ENCODE measurements around the gene STRA8.

STRA8 gene

DNA sequence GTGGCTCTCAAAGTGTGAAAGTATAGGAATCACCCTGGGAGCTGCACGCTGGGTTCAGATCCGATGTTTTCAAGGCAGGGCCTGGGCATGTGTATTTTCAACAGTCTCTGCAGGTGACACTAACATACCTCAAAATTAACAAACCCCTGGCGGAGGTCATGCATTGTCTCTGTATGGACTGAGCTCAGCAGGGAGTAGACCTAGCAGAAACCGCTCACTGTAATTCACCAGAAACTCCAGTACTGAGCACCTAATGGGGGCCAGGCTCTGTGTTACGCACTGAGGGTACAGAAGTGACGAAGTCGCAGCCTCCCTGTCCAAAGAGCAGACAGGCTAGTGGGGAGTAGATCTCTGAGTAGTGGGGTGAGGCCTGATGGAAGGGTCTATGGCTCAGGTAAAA lies 5.6 kb downstream of the STRA8 start:
- DNase-seq, result no peak

DNA sequence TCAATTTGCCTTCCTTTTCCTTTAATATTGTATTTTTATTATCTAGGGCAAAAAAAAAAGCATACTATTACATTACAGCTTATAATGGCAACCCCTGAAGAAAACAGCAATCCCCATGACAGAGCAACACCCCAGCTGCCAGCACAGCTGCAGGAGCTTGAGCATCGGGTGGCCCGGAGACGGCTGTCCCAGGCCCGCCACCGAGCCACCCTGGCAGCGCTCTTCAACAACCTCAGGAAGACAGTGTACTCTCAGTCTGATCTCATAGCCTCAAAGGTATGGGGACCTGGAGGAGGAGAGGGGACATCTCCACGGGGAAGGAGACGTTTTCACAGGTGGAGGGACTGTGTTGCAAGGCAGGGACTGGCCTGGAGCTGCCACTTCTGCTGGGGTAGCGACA lies 6.8 kb downstream of the STRA8 start:
- no peak for DNase-seq

DNA sequence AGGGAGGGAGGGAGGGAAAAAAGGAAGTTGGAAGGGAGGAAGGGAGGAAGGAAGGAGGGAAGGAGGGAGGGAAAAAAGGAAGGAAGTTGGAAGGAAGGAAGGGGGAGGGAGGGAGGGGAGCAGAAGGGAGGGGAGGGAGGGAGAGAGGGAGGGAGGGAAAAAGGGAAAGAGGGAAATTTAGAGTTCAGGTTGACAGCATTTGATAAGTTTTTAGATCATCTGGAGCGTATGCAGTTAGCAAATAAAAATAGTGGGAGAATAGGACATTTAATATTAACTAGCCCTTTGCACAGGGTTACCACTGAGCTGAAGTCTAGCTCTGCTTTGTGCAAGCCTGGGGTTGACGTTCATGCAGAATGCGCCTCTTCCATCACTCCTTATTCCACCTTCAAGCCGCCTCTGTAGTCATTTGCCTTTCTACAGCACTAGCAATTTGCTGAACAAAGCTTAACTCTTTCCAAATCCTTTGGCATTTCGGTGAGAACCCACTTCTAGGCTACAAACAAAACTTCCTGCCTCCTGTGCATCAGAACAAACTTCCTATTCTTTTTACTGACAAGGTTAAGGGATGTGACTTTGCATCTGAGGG lies 8.6 kb downstream of the STRA8 start:
- no peak for DNase-seq

DNA sequence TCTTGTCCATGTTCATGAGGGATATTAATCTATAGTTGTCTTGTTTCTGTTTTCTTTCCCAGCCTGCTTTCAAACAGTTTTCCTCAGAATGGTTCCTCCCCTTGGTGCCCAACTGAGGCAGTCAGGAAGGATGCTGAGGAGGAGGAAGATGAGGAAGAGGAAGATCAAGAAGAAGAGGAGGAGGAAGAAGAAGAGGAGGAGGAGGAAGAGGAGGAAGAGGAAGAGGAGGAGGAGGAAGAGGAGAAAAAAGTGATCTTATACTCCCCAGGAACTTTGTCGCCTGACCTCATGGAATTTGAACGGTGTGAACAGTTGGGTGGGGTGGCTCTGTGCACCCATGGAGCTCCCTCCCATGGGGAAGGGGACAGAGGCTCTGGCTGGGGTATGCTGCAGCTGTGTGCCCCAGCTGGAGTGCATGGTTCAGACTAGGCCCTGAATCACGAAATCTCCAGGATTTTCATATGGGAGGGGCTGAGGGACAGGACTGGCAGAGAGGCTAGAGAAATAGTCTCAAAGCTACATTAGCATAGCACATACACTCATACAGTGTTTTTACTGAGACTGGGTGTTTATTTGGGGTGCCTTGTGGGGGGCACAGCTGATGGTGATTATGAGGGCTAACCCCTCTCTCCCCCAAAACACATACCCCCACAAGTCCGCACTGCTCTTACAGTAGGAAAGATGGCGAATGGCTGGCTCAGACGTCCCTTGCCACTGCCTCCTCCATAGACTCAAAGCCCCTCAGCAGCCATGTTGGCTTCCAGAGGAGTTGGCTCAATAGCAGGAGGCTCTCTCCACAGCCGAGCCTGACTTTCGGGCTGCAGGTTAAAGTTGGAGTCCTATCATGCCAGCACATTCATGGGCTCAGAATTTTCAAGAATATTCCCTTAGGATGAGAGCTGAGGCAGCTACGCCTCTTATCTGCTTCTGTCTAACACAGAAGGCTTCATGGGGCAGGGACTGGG lies 11.9 kb downstream of the STRA8 start:
- DNase-seq, result no peak

DNA sequence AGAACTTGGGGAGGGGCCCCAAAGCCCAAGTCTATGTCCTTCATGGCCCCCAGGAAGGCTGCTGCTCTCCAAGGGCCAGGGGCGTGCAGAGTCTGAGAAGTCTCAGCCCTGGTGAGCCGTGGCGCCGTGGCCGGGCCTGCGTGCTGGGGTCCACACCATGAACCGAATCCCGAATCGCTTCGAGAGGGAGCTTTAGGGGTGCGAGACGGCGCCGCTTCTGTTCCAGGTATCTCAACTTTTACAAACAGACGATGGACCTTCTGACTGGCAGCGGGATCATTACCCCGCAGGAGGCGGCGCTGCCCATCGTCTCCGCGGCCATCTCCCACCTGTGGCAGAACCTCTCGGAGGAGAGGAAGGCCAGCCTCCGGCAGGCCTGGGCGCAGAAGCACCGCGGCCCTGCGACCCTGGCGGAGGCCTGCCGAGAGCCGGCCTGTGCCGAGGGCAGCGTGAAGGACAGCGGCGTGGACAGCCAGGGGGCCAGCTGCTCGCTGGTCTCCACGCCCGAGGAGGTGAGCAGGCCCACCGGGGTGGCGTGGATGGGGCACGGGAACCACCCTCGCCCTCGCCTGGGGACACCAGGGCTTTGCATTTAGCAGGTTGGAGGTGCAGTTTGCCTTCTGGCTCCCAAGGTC lies 12.7 kb downstream of the STRA8 start:
- DNase-seq, result no peak

DNA sequence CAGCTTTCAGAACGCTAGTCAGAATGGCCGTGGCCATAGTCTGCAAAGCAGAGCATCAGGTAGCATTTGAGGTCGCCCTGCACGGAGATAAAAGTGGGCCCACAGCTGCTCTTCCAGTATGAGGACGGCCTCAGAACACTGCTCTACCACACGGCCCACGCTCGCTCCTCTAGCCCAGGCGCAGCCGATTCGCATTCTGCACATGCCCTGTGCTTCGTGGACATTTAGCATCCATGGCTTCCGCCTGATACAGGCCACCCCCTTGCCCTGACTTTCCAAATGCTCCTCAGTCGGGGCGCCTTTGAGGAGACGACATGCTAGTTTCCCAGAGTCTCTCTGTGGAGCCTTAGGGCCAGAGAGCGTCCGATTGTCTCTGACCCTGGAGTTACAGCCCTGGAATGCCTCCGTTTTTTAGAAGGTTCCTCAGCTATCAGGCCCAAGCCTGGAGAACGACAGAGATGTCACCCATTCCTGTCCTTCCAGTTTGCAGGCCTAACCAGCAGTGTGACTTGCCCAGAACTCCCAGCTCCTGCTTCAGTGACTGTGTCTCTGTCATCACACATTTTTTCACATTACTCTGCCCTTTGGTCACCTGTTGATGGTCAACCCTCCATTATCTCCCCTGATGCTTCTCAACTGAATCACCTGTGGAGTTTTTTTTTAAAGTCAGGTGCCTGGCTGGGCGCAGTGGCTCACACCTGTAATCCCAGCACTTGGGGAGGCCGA lies 14.3 kb downstream of the STRA8 start:
- DNase-seq, result no peak

DNA sequence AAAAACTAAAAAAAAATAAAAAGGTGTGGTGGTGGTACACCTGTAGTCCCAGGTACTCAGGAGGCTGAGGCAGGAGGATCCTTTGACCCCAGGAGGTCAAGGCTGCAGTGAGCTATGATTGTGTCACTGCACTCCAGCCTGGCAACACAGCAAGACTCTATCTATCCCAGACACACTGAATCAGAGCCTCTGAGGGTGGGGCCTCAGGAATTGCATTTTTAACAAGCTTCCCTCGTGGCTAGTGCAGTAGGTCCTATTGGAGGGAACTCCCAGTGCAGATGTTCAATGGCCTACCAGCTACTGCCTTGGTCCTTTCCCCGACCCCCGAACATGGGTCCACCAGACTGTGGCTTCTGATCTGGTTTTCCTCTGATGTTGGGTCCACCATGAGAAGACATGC lies 14.9 kb downstream of the STRA8 start:
- no peak for DNase-seq

DNA sequence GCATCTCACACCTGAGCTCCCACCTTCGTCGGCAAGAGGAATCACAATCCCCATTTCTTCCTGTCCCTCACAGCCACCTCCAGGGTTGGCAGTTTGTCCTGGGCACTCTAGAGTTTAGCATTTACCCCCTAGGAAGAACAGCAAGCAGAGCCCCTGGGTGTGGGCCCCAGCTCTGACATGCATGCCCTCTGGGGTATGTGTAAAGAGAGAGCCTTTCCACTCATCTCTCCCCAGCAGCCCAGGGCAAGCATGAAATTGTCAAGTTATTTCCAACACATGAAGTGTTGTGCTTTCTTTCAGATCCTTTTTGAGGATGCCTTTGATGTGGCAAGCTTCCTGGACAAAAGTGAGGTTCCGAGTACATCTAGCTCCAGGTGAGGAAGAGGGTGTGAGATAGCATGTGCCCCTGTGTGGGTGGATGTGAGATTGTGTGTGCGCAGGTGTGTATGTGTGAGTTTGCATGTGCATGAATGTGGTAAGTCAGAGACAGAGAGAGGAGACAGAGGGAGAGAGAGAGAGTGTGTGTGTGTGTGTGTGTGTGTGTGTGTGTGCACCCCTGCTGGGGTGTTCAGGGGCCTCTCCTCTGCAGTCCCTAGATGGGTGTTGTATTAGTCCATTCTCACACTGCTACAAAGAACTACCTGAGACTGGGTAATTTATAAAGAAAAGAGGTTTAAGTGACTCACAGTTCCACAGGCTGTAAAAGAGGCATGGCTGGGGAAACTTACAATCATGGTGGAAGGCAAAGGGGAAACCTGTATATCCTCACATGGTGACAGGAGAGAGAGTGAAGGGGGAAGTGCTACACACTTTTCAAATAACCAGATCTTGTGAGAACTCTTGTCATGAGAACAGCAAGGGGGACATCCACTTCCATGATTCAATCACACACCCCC lies 18.1 kb downstream of the STRA8 start:
- no peak for DNase-seq

DNA sequence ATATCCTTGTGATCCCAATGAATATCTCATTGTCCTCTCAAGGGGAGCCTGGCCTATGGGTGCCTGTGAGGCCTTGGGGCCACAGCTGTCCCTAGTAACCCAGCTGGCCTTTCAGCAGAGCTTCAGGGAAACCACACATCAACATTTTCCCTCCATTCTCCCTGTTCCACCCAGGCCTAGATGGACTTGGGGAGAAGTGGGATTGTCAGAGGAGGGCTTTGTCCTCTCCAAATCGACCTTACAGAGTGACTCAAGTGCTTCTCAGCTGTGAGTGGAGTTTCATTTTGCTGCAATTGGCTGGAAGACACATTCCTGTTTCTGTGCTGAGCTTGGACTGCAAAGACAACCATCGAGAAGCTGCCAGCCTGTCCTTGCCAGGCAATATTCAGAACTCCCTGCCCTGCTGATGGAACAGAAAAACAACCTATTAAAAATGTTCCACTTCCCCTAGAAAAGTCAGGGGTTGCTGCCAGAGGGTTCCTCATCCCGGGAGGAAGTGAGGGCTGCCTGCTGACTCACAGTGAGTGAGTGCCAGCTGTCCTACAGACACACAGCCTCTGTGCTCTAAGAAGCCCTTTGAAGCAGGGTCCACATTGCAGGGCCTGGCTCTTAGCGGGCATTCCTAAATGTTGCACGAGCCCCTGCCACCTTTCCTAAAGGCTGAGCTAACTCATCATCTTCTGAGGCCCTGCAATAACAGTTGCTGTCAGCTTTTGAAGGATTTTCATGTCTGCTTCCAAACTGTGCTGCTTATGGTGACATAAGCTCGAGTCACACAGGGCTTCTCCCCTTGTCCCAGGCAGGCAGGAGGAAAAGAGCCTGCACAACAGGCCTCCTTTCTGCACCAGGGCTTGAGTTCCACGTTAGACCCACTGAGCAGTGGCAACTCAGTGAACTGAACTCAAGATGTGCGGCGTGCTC lies 20.5 kb downstream of the STRA8 start:
- DNase-seq, result peak; percentile 4

DNA sequence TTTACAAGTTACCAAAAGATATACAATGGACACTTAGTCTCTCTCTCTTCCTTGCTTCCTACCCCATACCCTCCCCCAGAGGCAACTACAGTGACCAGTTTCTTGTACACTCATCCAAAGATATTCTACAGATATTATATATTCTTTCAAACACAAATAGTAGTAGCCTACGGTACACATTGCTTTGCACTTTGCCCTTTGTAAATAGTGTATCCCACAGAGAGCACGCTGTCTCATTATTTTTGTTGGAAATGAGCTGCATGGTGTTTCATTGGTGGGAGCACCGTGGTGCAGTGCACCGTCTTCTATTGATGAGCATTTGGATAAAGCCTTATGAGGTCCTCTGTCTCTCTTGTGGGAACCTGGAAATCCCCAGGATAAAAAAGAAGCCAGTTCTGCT lies 24.2 kb downstream of the STRA8 start:
- DNase-seq, result no peak

DNA sequence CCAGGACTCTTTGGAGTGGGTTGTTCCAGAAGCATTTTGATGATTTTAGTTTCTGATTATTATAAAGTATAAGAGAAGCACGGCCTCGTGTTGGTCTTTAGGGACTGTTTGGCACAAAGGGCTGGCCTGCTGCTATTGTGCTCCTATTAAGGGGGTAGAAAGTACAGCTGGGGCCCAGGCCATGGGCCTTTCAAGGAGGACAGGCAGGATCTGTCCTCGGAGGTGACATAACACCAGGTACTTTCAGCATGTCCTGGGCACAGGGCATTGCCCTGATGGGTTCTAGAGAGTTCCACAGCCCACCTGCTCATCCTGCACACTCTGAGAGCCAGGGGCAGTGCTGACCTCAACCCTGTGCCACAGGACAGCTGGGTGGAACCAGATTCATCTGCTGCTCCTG lies 24.9 kb downstream of the STRA8 start:
- DNase-seq, result no peak

DNA sequence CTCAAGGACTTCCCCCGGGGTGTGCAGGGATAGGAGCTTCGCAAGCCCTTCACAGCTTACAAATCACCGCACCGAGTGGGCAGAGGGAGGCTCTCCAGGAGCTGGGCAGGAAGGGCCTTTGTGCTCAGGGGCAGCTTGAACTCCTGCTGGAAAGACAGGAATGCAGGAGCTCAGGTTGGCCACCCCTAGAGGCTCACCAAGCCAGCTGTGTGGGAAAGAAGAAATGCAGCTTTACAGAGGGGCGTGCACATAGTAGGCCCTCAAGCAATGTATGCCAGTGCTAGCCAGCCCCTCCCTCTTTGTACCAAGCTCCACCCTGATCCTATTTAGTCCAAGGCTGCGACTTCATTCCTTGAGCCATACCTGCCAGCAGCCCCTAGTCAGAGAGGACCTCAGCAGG lies 26.1 kb downstream of the STRA8 start:
- no peak for DNase-seq

DNA sequence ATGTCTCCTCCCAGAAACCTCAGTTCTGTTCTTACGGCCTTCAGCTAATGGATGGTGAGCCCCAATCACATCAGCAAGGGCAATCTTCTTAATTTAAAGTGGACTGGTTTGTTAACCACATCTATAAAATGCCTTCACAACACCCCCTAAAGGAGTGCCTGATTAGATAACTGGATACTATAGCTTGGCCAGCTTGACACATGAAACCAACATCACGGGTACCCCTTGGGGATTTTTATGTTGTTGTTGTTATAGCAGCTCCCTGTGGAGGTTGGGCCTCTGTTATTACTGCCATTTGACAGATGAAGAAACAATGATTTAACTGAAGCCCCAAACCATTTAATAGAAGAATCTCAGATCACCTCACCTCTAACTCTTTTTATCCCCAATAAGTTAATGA lies 26.8 kb downstream of the STRA8 start:
- DNase-seq, result no peak

DNA sequence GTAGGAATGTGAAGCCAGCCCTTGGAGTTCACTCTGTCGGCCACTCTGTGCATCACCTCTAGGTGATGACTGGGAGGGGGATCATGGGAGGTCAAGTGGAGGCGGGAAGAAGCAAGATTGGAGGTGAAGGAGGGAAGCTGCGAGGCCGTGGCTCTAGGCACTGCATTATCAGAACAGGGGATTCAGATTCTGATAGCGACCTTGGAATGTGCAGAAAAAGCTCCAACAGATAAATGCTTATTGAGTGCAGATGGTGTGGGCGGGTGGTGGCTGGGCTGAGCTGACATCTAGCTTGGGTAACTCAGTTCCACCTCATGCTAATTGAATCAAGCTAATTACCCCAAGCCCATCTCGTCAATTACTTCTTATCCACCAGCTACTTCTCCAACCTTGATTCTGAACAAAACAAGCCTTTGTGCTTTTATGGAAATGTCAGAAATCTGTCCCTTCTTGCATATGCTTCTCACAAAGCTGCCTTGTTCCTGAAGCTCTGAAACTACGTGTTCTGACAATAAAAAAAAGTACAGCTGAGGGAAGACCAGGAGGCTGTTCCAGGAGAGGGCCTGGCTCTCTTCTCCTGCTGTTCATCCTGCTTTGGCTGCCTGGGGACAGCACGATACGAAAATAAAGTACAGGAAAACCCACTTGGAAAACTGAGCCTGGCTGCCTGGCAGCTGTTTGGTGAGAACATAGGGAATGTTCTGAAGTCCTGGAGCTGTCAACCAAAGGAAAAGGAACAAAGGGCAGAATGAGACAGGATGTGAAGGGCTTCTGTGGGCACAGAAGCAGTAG lies 27.5 kb downstream of the STRA8 start:
- DNase-seq, result no peak

DNA sequence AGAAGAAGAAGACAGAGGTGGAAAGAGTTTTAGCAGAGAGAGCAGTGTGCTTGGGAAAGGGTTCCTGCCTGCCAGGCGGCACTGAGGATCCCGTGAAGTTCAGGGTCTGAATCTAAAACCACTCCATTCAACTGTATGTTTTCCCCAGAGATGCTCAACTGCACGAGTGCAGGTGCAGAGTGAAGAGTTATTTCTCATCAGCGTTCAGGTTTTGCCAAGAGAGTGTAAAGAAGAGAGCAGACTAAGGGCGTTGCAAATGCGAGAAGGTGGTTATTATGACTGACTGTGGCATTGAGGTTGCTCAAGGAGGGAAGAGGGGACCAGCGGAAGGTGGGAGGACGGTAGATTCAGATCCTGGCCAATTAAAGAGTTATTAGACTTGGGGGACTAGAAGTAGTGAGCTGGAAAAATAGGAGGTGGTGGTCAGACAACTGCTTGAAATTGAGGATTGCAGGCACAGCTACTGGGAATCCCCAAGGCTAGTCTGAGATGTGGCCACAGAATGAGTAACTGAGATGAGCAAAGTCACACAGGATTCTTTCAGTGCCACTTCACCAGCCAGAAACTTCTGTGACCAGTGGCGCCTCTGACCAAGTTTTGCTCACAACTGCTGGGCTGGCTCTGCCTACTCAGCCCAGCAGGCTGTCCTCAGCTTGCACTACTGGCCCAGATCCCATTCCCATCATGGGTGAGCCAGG lies 29.1 kb downstream of the STRA8 start:
- DNase-seq, result no peak

DNA sequence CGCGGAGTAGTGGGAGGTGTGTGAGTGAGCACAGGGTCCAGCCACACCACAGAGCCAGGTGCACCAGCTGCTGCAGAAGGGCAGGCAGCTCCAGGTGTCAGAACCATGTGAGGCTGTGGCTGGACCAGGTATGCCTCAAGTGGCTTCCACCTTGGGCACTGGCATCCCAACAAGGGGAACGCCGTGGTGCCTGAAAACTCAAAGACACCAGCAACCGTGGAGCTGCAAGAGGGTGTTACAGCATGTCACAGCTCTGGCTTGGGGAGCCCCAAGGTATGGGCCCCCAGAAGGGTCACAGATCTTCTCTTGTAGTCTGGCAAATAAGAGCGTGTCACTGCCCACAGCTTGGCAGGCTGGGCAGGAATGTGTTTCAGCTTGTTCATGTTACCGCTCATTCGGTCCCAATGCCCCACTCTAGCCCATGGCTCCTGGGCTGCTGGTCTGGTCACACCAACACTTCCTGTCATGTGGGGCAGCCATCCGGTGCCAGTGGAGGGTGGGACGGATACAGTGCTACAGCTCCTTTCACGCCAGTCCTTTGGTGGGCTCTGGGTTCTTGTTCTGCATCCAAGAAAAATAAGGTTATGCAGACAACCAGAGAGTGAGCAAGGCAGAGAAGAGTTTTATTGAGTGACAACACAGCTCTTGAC lies 29.8 kb downstream of the STRA8 start:
- no peak for DNase-seq

DNA sequence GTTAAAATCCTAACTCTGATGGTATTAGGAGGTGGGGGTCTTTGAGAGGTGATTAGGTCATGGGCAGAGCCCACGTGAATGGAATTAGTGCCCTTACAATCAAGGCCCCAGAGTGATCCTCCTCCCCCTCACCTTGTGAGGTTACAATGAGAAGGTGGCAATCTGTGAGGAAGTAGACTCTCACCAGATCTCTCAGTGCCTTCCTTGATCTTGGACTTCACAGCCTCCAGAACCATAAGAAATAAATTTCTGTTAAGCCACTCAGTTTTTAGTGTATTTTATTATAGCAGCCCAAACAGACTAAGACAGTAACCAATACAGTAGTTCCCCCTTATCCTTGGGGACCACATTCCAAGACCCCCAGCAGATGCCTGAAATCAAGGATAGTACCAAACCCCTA lies 32.0 kb downstream of the STRA8 start:
- no peak for DNase-seq

DNA sequence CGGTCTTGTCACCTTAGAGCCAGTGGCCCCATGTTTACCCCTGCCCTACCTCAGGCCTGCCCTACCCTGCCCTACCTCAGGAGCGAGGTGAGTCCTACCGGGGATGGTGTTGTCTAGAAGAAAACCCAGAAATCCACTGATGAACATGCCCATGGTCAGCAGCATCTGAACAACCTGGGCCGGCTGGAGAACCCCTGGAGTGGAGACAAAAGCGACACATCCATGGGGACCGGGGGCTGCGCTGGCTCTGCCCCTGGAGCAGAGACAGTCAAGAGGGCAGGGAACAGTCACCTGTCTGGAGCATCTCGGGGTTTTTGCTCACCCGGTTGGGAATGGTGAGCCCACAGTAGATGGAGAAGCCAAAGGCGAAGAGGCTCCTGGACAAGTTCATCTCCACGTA lies 36.3 kb downstream of the STRA8 start:
- no peak for DNase-seq

DNA sequence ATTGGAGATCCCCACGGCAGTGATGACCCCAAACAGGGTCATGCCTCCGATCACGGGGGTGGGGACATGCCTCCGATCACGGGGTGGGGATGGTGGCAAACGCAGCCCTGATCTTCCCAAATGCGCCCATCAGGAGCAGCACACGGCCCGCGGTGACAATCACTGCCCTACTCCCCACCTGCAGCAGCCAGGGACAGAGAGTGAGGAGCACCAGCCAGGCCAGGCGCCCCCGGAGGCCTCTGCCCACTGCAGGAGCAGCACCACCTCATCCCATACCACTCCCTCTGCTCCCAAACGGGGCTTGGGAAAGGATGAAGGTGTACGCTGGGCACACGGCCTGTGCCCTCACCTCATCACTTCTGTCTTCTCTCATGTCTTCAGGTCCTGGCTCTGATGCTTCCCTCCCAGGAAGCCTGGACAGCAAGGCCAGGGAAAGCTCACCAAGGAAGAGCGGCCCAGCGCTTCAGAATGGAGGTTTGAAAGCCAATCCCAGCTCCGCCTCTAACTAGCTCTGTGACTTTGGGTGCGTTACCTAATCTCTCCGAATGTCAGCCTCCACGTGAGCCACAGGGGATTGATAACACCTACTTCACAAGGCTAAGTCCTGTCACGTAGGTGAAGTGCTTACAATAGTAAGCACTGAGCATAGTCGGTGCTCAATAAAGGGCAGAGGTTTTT lies 37.1 kb downstream of the STRA8 start:
- no peak for DNase-seq

All from NCI-H226 (cell line).